SK-N-DZ (cell line): ENCODE data around the gene NFIC.
A peak's percentile ranks its signal among the peaks of the same experiment; 100 is the strongest.

ENCODE experiments used
- DNase-seq: peaks from one replicate; pipeline ENCODE4 v3.0.0-alpha.2; 2015; ENCODE audit warnings: low spot score

The NFIC gene

GRCh38 chr19:3466635-3467034 lies 100.3 kb downstream of the NFIC start:
- no peak for DNase-seq

GRCh38 chr19:3467437-3468198 lies 101.2 kb downstream of the NFIC start:
- no peak for DNase-seq

- DNase-seq = no peak
These were observed 101.8 kb downstream of the NFIC start for GRCh38 chr19:3468211-3468610.

- DNase-seq = no peak
These were observed 103.5 kb downstream of the NFIC start for GRCh38 chr19:3469638-3470499.

- DNase-seq = no peak
These were observed 104.2 kb downstream of the NFIC start for GRCh38 chr19:3470500-3471128.

- no peak for DNase-seq
These were observed 105.7 kb downstream of the NFIC start for GRCh38 chr19:3471954-3472655.

GRCh38 chr19:3474010-3474409 lies 107.6 kb downstream of the NFIC start:
- DNase-seq = no peak

GRCh38 chr19:3474614-3475013 lies 108.2 kb downstream of the NFIC start:
- DNase-seq = no peak

GRCh38 chr19:3475449-3475848 lies 109.1 kb downstream of the NFIC start:
- no peak for DNase-seq

GRCh38 chr19:3476830-3477229 lies 110.4 kb downstream of the NFIC start:
- no peak for DNase-seq

GRCh38 chr19:3477506-3477905 lies 111.1 kb downstream of the NFIC start:
- no peak for DNase-seq

GRCh38 chr19:3477951-3478350 lies 111.6 kb downstream of the NFIC start:
- DNase-seq = no peak

GRCh38 chr19:3478409-3479176 lies 112.2 kb downstream of the NFIC start:
- DNase-seq = no peak

- DNase-seq = peak; percentile 52
These were observed 112.9 kb downstream of the NFIC start for GRCh38 chr19:3479177-3479833.

- peak; percentile 27 for DNase-seq
These were observed 113.4 kb downstream of the NFIC start for GRCh38 chr19:3479834-3480215.

GRCh38 chr19:3480383-3481091 lies 114.2 kb downstream of the NFIC start, which contains the start of gene SMIM24:
TSS of gene SMIM24 (minus strand) at chr19:3480525. CDS start at chr19:3480463, 62 bp downstream.
- no peak for DNase-seq

- no peak for DNase-seq
These were observed 115.1 kb downstream of the NFIC start for GRCh38 chr19:3481241-3482090.

GRCh38 chr19:3482507-3483225 lies 116.3 kb downstream of the NFIC start:
- no peak for DNase-seq
